PC-9 (cell line): ENCODE data around the gene TCF12. TPM values are rescaled to one million over a fixed set of nuclear protein-coding genes. Genes with fewer than 3 reads are reported as not detected.

Experiments
- BruUV-seq: library from RNA; stranded (reverse); fragments of 400-500 nt; replicated peaks from 2 replicates; lab custom pipeline; 2021; lab: Mats Ljungman, UMichigan
- CTCF ChIA-PET: fragments of 300-600 bp; sonication (Branson Sonifier 250); formaldehyde crosslinking; loops from one replicate; lab custom pipeline; 2022; ENCODE audit warnings: antibody characterized with exemption; lab: Charles Lee
- POLR2A ChIA-PET: fragments of 300-600 bp; sonication (Branson Sonifier 250); formaldehyde crosslinking; loops from one replicate; lab custom pipeline; 2022; ENCODE audit warnings: antibody characterized with exemption; ENCODE audit not compliant: unreplicated experiment; lab: Charles Lee
- DNase-seq, 2 experiments: peaks; one replicate each; pipeline versions ENCODE4 v3.0.0 to v3.0.0-alpha.2; 2015 to 2022; ENCODE audit warnings: mixed read lengths in 1 of 2
- H2AFZ ChIP-seq: fragments of 200-600 bp; sonication (generic); 2 replicates; pipeline ENCODE4 v1.8.1; 2017; ENCODE audit warnings: antibody characterized with exemption
- H3F3A ChIP-seq: fragments of 200-600 bp; sonication (generic); 2 replicates; pipeline ENCODE4 v1.8.1; 2017; ENCODE audit warnings: antibody characterized with exemption, mild to moderate bottlenecking, low read depth; ENCODE audit not compliant: insufficient read depth
- H3K27ac ChIP-seq: fragments of 200-600 bp; sonication (generic); 2 replicates; pipeline ENCODE4 v1.6.1; 2016; ENCODE audit warnings: mixed run types
- H3K27me3 ChIP-seq: fragments of 200-600 bp; sonication (generic); 2 replicates; pipeline ENCODE4 v1.6.1; 2016; ENCODE audit warnings: low read depth, mixed run types; ENCODE audit not compliant: insufficient read depth
- H3K36me3 ChIP-seq: fragments of 200-600 bp; sonication (generic); 2 replicates; pipeline ENCODE4 v1.6.1; 2016; ENCODE audit warnings: low read depth, mixed run types
- H3K4me1 ChIP-seq: fragments of 200-600 bp; sonication (generic); replicated peaks from 2 replicates; pipeline ENCODE4 v1.6.1; 2016; ENCODE audit warnings: mixed run types; ENCODE audit not compliant: insufficient read depth
- H3K4me2 ChIP-seq: fragments of 200-600 bp; sonication (generic); 2 replicates; pipeline ENCODE4 v1.6.1; 2017; ENCODE audit warnings: mixed run types
- H3K4me3 ChIP-seq: fragments of 200-600 bp; sonication (generic); 2 replicates; pipeline ENCODE4 v1.6.1; 2016; ENCODE audit warnings: mixed run types
- H3K79me2 ChIP-seq: fragments of 200-600 bp; sonication (generic); 2 replicates; pipeline ENCODE4 v1.6.1; 2017; ENCODE audit warnings: low read depth, mixed run types
- H3K9me2 ChIP-seq: fragments of 200-600 bp; sonication (generic); 2 replicates; pipeline ENCODE4 v1.8.1; 2017; ENCODE audit warnings: mild to moderate bottlenecking; ENCODE audit not compliant: insufficient read depth
- H3K9me3 ChIP-seq: fragments of 200-600 bp; sonication (generic); 2 replicates; pipeline ENCODE4 v1.8.1; 2016; ENCODE audit warnings: low read depth; ENCODE audit not compliant: insufficient read depth
- H4K20me1 ChIP-seq: fragments of 200-600 bp; sonication (generic); 2 replicates; pipeline ENCODE4 v1.8.1; 2017; ENCODE audit not compliant: insufficient read depth
- CTCF ChIP-seq: fragments of 200-600 bp; sonication (generic); conservative IDR thresholded peaks from 2 replicates; pipeline ENCODE4 v1.6.1; 2017; ENCODE audit warnings: mixed run types, antibody characterized with exemption, mild to moderate bottlenecking, moderate library complexity
- EZH2 ChIP-seq: fragments of 200-600 bp; sonication (generic); IDR thresholded peaks from 2 replicates; pipeline ENCODE4 v1.8.0; 2017; ENCODE audit warnings: antibody characterized with exemption, low read depth
- intact Hi-C: fragments of 100-400 bp; cut with micrococcal nuclease; formaldehyde crosslinking; loops from one replicate; pipeline ENCODE4 v1.10.0; 2022; ENCODE audit not compliant: unreplicated experiment
- total RNA-seq: library from RNA; stranded (reverse); gene quantifications from 2 replicates; pipeline ENCODE4 v1.2.3, GENCODE V29; 2021

Gene TCF12
- total RNA-seq, 1 experiment from 2014 or later = 60.1 TPM

GRCh38 chr15:57015360-57015759 is 96.9 kb downstream of the TCF12 start:
- peaks cover 23% of the 10 kb centered on the region; the same call in 1 of the 2 replicates for H3K79me2 ChIP-seq
- TF ChIP-seq EZH2 (no peak), CTCF (no peak)
- no peaks in the 10 kb centered on the region for H3K9me2 ChIP-seq
- no peak overlapping the region for H2AFZ ChIP-seq
- H3K4me2 ChIP-seq = peak overlapping the region; percentile 34
- CTCF ChIA-PET = no interaction called here
- intact Hi-C loops = no loop called here
- BruUV-seq = no TSS peak
- no peaks in the 10 kb centered on the region for H4K20me1 ChIP-seq
- peaks cover 17% of the 10 kb centered on the region; the same call in 1 of the 2 replicates for H3F3A ChIP-seq
- H3K9me3 ChIP-seq = no peaks in the 10 kb centered on the region
- H3K4me3 ChIP-seq = no peak overlapping the region
- H3K27me3 ChIP-seq = no peaks in the 10 kb centered on the region
- H3K36me3 ChIP-seq = no peaks in the 10 kb centered on the region
- H3K27ac ChIP-seq = peak overlapping the region; percentile 64
- DNase-seq = no peak
- H3K4me1 ChIP-seq = peaks cover 25% of the 10 kb centered on the region
- POLR2A ChIA-PET = no interaction called here

GRCh38 chr15:57015897-57016296 is 97.5 kb downstream of the TCF12 start:
- TF ChIP-seq CTCF = no peak
- Histone ChIP-seq H3K4me2 (peak overlapping the region; percentile 34), H3K79me2 (peaks cover 23% of the 10 kb centered on the region; the same call in 1 of the 2 replicates), H3K4me3 (no peak overlapping the region), H4K20me1 (no peaks in the 10 kb centered on the region), H3K27me3 (no peaks in the 10 kb centered on the region), H3K27ac (peak overlapping the region; percentile 64), H3F3A (peaks cover 17% of the 10 kb centered on the region; the same call in 1 of the 2 replicates), H3K4me1 (peaks cover 25% of the 10 kb centered on the region), H3K9me3 (no peaks in the 10 kb centered on the region), H2AFZ (no peak overlapping the region), H3K9me2 (no peaks in the 10 kb centered on the region), H3K36me3 (no peaks in the 10 kb centered on the region)
- BruUV-seq = no TSS peak
- intact Hi-C loops = no loop called here
- ChIA-PET POLR2A (no interaction called here), CTCF (no interaction called here)
- DNase-seq = peak; percentile 9 to 84

DNA sequence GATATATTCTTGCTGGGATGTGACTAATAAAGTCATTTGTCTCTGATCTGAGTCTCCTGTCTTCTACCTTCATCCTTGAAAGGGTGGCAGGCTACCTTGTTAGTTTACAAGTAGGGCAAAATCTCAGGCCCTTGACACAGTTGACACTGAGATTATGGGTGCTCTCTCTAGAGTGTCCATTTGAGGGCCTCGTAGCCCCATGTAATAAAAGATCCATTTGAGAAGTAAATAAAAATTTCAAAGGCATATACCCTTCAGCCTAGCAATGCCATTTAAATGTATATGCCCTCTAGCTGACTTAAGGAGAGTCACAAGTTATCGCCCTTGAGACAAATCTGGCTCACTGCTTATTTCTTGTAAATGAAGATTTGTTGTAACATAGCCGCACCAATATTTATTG is 98.6 kb downstream of the TCF12 start:
- no TSS peak for BruUV-seq
- no peaks in the 10 kb centered on the region for H3K27me3 ChIP-seq
- H3K9me3 ChIP-seq = no peaks in the 10 kb centered on the region
- no peak overlapping the region for H2AFZ ChIP-seq
- CTCF ChIA-PET = no interaction called here
- no peaks in the 10 kb centered on the region for H4K20me1 ChIP-seq
- DNase-seq = no peak
- no peaks in the 10 kb centered on the region for H3K36me3 ChIP-seq
- POLR2A ChIA-PET = no interaction called here
- no peak overlapping the region for H3K27ac ChIP-seq
- peaks cover 23% of the 10 kb centered on the region for H3K79me2 ChIP-seq
- TF ChIP-seq EZH2 = no peak
- TF ChIP-seq CTCF = no peak
- H3K4me3 ChIP-seq = no peak overlapping the region
- H3K4me1 ChIP-seq = peaks cover 25% of the 10 kb centered on the region
- H3F3A ChIP-seq = peaks cover 17% of the 10 kb centered on the region; the same call in 1 of the 2 replicates
- no peak overlapping the region for H3K4me2 ChIP-seq
- intact Hi-C loops = no loop called here
- H3K9me2 ChIP-seq = no peaks in the 10 kb centered on the region
